H9 (cell line): Measurements from ENCODE around the gene C2orf66. TPM values are rescaled to one million over a fixed set of nuclear protein-coding genes. Genes with fewer than 3 reads are reported as not detected.

Experiments
- DNase-seq: peaks from one replicate; pipeline ENCODE4 v3.0.0-alpha.2; 2017
- H2AFZ ChIP-seq: one replicate; pipeline ENCODE4 v1.6.1; 2013; ENCODE audit warnings: mild to moderate bottlenecking, low read length, control low read depth, moderate library complexity
- H2AK5ac ChIP-seq: 2 replicates; pipeline ENCODE4 v1.6.1; 2013; ENCODE audit warnings: low read length, control low read depth, mixed read lengths; ENCODE audit not compliant: insufficient read length
- H2BK120ac ChIP-seq: one replicate; pipeline ENCODE4 v1.6.1; 2013; ENCODE audit warnings: low read depth, mild to moderate bottlenecking, low read length, control low read depth, inconsistent platforms; ENCODE audit not compliant: poor library complexity, severe bottlenecking
- H2BK12ac ChIP-seq: 2 replicates; pipeline ENCODE4 v1.6.1; 2013; ENCODE audit warnings: low read length, control low read depth, mixed read lengths, low read depth; ENCODE audit not compliant: insufficient read length
- H2BK15ac ChIP-seq: 2 replicates; pipeline ENCODE4 v1.6.1; 2013; ENCODE audit warnings: low read depth, low read length, control low read depth
- H2BK20ac ChIP-seq: one replicate; pipeline ENCODE4 v1.6.1; 2013; ENCODE audit warnings: low read depth, mild to moderate bottlenecking, low read length, control low read depth, inconsistent platforms; ENCODE audit not compliant: poor library complexity, severe bottlenecking
- H2BK5ac ChIP-seq: 2 replicates; pipeline ENCODE4 v1.6.1; 2013; ENCODE audit warnings: low read length, control low read depth, mixed read lengths; ENCODE audit not compliant: insufficient read length
- H3K14ac ChIP-seq: 2 replicates; pipeline ENCODE4 v1.6.1; 2013; ENCODE audit warnings: low read length, control low read depth; ENCODE audit not compliant: insufficient read depth
- H3K18ac ChIP-seq: 2 replicates; pipeline ENCODE4 v1.6.1; 2013; ENCODE audit warnings: low read depth, mild to moderate bottlenecking, mixed read lengths, low read length, control low read depth; ENCODE audit not compliant: insufficient read length
- H3K23ac ChIP-seq: 2 replicates; pipeline ENCODE4 v1.6.1; 2013; ENCODE audit warnings: low read length, control low read depth, mixed read lengths, low read depth; ENCODE audit not compliant: insufficient read length
- H3K23me2 ChIP-seq: 2 replicates; pipeline ENCODE4 v1.6.1; 2013; ENCODE audit warnings: low read depth, mild to moderate bottlenecking, mixed read lengths, low read length, control low read depth; ENCODE audit not compliant: insufficient read length, poor library complexity, severe bottlenecking
- H3K27ac ChIP-seq: 2 replicates; pipeline ENCODE4 v1.5.1; 2013; ENCODE audit warnings: low read length, control low read depth, mixed read lengths, low read depth; ENCODE audit not compliant: insufficient read length
- H3K27me3 ChIP-seq: 2 replicates; pipeline ENCODE4 v1.6.1; 2013; ENCODE audit warnings: low read length, control low read depth, inconsistent platforms; ENCODE audit not compliant: insufficient read depth
- H3K4ac ChIP-seq: 2 replicates; pipeline ENCODE4 v1.6.1; 2013; ENCODE audit warnings: low read depth, mild to moderate bottlenecking, control low read depth, inconsistent platforms, low read length, moderate library complexity
- H3K4me1 ChIP-seq: 2 replicates; pipeline ENCODE4 v1.6.1; 2013; ENCODE audit warnings: low read length, control low read depth, inconsistent platforms; ENCODE audit not compliant: insufficient read depth
- H3K4me2 ChIP-seq: 2 replicates; pipeline ENCODE4 v1.6.1; 2013; ENCODE audit warnings: low read length, control low read depth, mixed read lengths; ENCODE audit not compliant: insufficient read length, insufficient read depth
- H3K56ac ChIP-seq: 2 replicates; pipeline ENCODE4 v1.6.1; 2013; ENCODE audit warnings: low read depth, mild to moderate bottlenecking, mixed read lengths, low read length, control low read depth; ENCODE audit not compliant: insufficient read length
- H3K79me1 ChIP-seq: 2 replicates; pipeline ENCODE4 v1.6.1; 2013; ENCODE audit warnings: low read depth, mild to moderate bottlenecking, moderate library complexity, low read length, control low read depth, inconsistent platforms; ENCODE audit not compliant: insufficient read depth, poor library complexity, severe bottlenecking
- H3K79me2 ChIP-seq: 2 replicates; pipeline ENCODE4 v1.6.1; 2013; ENCODE audit warnings: low read length, control low read depth, inconsistent platforms; ENCODE audit not compliant: insufficient read depth
- H3K9ac ChIP-seq: 2 replicates; pipeline ENCODE4 v1.6.1; 2013; ENCODE audit warnings: low read length, control low read depth, mixed read lengths; ENCODE audit not compliant: insufficient read length; ENCODE audit errors: extremely low read depth
- H3K9me3 ChIP-seq: one replicate; pipeline ENCODE4 v1.6.1; 2013; ENCODE audit warnings: low read depth, low read length, inconsistent platforms; ENCODE audit not compliant: control insufficient read depth
- H3T11ph ChIP-seq: one replicate; pipeline ENCODE4 v1.6.1; 2013; ENCODE audit warnings: mild to moderate bottlenecking, low read length, control low read depth, inconsistent platforms
- H4K20me1 ChIP-seq: one replicate; pipeline ENCODE4 v1.6.1; 2013; ENCODE audit not compliant: control insufficient read depth, insufficient read length, insufficient read depth
- H4K5ac ChIP-seq: 2 replicates; pipeline ENCODE4 v1.6.1; 2013; ENCODE audit warnings: low read depth, mild to moderate bottlenecking, mixed read lengths, low read length, control low read depth; ENCODE audit not compliant: insufficient read length
- H4K8ac ChIP-seq: replicated peaks from 2 replicates; pipeline ENCODE4 v1.6.1; 2013; ENCODE audit warnings: low read length, control low read depth, mixed read lengths, low read depth; ENCODE audit not compliant: insufficient read length
- H4K91ac ChIP-seq: 2 replicates; pipeline ENCODE4 v1.6.1; 2013; ENCODE audit warnings: low read depth, mild to moderate bottlenecking, moderate library complexity, mixed read lengths, low read length, control low read depth; ENCODE audit not compliant: insufficient read length
- H3K27ac Mint-ChIP-seq, 3 experiments: 2 replicates in 2 of 3; 3 replicates in 1 of 3; pipeline ENCODE4 v1.8.0; 2020 to 2021; ENCODE audit warnings: mixed read lengths in 3 of 3, mild to moderate bottlenecking in 1 of 3, moderate library complexity in 1 of 3
- H3K27me3 Mint-ChIP-seq: 2 replicates; pipeline ENCODE4 v1.8.0; 2021; ENCODE audit warnings: low read depth, mild to moderate bottlenecking, moderate library complexity, mixed read lengths
- H3K36me3 Mint-ChIP-seq, 3 experiments: 2 replicates in 2 of 3; 3 replicates in 1 of 3; pipeline ENCODE4 v1.8.0; 2020 to 2021; ENCODE audit warnings: low read depth in 3 of 3, mixed read lengths in 3 of 3; ENCODE audit not compliant: insufficient read depth in 1 of 3
- H3K4me1 Mint-ChIP-seq, 2 experiments: 2 replicates each; pipeline ENCODE4 v1.8.0; 2020; ENCODE audit warnings: mixed read lengths in 2 of 2
- H3K4me3 Mint-ChIP-seq, 2 experiments: 2 replicates in 1 of 2; 3 replicates in 1 of 2; pipeline ENCODE4 v1.8.0; 2020 to 2021; ENCODE audit warnings: mild to moderate bottlenecking in 2 of 2, mixed read lengths in 2 of 2, moderate library complexity in 1 of 2
- H3K9me3 Mint-ChIP-seq, 2 experiments: 2 replicates in 1 of 2; 3 replicates in 1 of 2; pipeline ENCODE4 v1.8.0; 2020; ENCODE audit warnings: mild to moderate bottlenecking in 2 of 2, mixed read lengths in 2 of 2, moderate library complexity in 1 of 2
- CTCF ChIP-seq: fragments of 200-600 bp; sonication (generic); conservative IDR thresholded peaks from 3 replicates; pipeline ENCODE4 v1.8.0; 2021; ENCODE audit warnings: antibody characterized with exemption, mild to moderate bottlenecking
- WGBS: extraction: QIAGEN DNeasy Blood & Tissue Kit; methylation state at CpG from one replicate; pipeline ENCODE4 v1.1.7; 2013; ENCODE audit warnings: missing lambda C conversion rate, low lambda C conversion rate, mixed read lengths; ENCODE audit not compliant: insufficient read length; ENCODE audit errors: extremely low coverage; 5-methylcytosine and 5-hydroxymethylcytosine counted together
- total RNA-seq: library from RNA; stranded (reverse); gene quantifications from 2 replicates; pipeline ENCODE4 v1.2.1, GENCODE V29; 2021

C2orf66 gene
- total RNA-seq, 1 experiment from 2014 or later: not detected

- Histone ChIP-seq H3K56ac (no peak overlapping the region), H2AFZ (peak overlapping the region; percentile 70), H2BK120ac (no peak overlapping the region), H3K4ac (no peak overlapping the region), H4K20me1 (no peaks in the 10 kb centered on the region), H3K23ac (no peak overlapping the region), H3K14ac (no peak overlapping the region), H4K91ac (no peak overlapping the region), H3K9ac (peak overlapping the region; percentile 37), H3K79me1 (no peaks in the 10 kb centered on the region), H2BK5ac (no peak overlapping the region), H2AK5ac (no peak overlapping the region), H3K23me2 (peaks cover 5% of the 10 kb centered on the region), H3K18ac (no peak overlapping the region), H3T11ph (no peak overlapping the region), H3K4me2 (peak overlapping the region; percentile 80), H2BK12ac (no peak overlapping the region), H4K5ac (peak overlapping the region; percentile 19), H3K79me2 (0 out of 2 replicates have a peak, but pooled peaks cover 2% of the 10 kb centered on the region), H4K8ac (no peak overlapping the region), H3K4me1 (no peaks in the 10 kb centered on the region), H2BK15ac (no peak overlapping the region), H3K27ac (no peak overlapping the region), H3K27me3 (no peaks in the 10 kb centered on the region), H2BK20ac (no peak overlapping the region), H3K9me3 (no peaks in the 10 kb centered on the region)
- DNase-seq: no peak
- no CpG with 5 or more reads among the region's 10 CpGs for WGBS
- H3K9me3 Mint-ChIP-seq: peaks cover 0 to 3% of the 10 kb centered on the region in 2 experiments; a peak in 1 of 5 replicates
- H3K4me1 Mint-ChIP-seq: peaks cover 1 to 2% of the 10 kb centered on the region in 2 experiments; a peak in 3 of 4 replicates
- H3K4me3 Mint-ChIP-seq: peak overlapping the region; percentile 90 to 96
- H3K27ac Mint-ChIP-seq: peak overlapping the region; percentile 63 to 99 (median 90); a peak in 5 of 7 replicates
- H3K36me3 Mint-ChIP-seq: peaks cover 9 to 25% (median 24%) of the 10 kb centered on the region in 3 experiments; a peak in 6 of 7 replicates
- no peak for TF ChIP-seq CTCF
- peaks cover 24% of the 10 kb centered on the region for H3K27me3 Mint-ChIP-seq
Observed at GRCh38 chr2:196798980-196799379, 10.2 kb downstream of the C2orf66 start.
